Liver (tissue), 3 donors: Measurements from ENCODE around the gene CLMN.

Experiments used
- ATF3 ChIP-seq: IDR thresholded peaks from 2 replicates; pipeline ENCODE4 v1.6.1; 2016; ENCODE audit warnings: antibody characterized with exemption
- GABPA ChIP-seq, 2 donors: IDR thresholded peaks in 1 of 2; conservative IDR thresholded peaks in 1 of 2; 2 replicates each; pipeline ENCODE4 v1.6.1; 2016; ENCODE audit warnings: antibody characterized with exemption in 2 of 2, mild to moderate bottlenecking in 1 of 2, moderate library complexity in 1 of 2
- HNF4A ChIP-seq, 2 donors: conservative IDR thresholded peaks; 2 replicates each; pipeline ENCODE4 v1.6.1; 2016; ENCODE audit warnings: antibody characterized with exemption in 2 of 2, mild to moderate bottlenecking in 2 of 2
- NR2F2 ChIP-seq: IDR thresholded peaks from 2 replicates; pipeline ENCODE4 v1.6.1; 2016; ENCODE audit warnings: antibody characterized with exemption
- RAD21 ChIP-seq, 2 donors: IDR thresholded peaks; 2 replicates each; pipeline ENCODE4 v1.6.1; 2016; ENCODE audit warnings: antibody characterized with exemption in 2 of 2, mild to moderate bottlenecking in 2 of 2
- SP1 ChIP-seq: IDR thresholded peaks from 2 replicates; pipeline ENCODE4 v1.6.1; 2018; ENCODE audit warnings: antibody characterized with exemption, mild to moderate bottlenecking
- TF ChIP-seq, protein P1 (sequence below): fragments of 150-350 bp; IDR thresholded peaks from 2 replicates; pipeline ENCODE4 v1.5.1; 2017; ENCODE audit warnings: improper control_type of control experiment, low read depth, low read length; ENCODE audit not compliant: missing input control
- TF ChIP-seq, protein P2 (sequence below): IDR thresholded peaks from 2 replicates; pipeline ENCODE4 v1.6.1; 2016; ENCODE audit warnings: antibody characterized with exemption
- TF ChIP-seq, protein P3 (sequence below): IDR thresholded peaks from 2 replicates; pipeline ENCODE4 v1.6.1; 2016; ENCODE audit warnings: antibody characterized with exemption, mild to moderate bottlenecking
- donor health status: healthy.
- donor health status: healthy.

DNA sequence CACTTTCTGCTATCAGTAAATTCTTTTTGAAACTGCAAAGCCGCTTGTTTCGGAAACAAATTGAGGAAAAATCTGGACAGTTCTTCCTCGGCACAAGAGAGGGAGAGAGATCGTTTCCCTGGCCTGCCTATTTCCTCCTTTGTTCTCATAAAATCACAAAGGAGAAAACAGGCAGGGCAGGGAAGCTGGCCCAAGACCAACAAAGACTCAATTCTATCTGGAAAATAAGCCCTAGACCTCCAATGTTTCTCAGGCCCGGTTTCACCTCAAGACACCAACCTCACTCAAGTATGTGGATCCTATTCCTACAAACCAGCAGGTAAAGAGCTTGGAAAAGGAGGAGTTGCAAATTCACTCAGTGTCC lies 181.9 kb downstream of the CLMN start:
- TF ChIP-seq RAD21 (IDR thresholded peaks at IDR 0.05): no peak
- TF ChIP-seq, protein P1, sequence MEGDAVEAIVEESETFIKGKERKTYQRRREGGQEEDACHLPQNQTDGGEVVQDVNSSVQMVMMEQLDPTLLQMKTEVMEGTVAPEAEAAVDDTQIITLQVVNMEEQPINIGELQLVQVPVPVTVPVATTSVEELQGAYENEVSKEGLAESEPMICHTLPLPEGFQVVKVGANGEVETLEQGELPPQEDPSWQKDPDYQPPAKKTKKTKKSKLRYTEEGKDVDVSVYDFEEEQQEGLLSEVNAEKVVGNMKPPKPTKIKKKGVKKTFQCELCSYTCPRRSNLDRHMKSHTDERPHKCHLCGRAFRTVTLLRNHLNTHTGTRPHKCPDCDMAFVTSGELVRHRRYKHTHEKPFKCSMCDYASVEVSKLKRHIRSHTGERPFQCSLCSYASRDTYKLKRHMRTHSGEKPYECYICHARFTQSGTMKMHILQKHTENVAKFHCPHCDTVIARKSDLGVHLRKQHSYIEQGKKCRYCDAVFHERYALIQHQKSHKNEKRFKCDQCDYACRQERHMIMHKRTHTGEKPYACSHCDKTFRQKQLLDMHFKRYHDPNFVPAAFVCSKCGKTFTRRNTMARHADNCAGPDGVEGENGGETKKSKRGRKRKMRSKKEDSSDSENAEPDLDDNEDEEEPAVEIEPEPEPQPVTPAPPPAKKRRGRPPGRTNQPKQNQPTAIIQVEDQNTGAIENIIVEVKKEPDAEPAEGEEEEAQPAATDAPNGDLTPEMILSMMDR: no peak
- TF ChIP-seq HNF4A (conservative IDR thresholded peaks at IDR 0.05): no peak
- TF ChIP-seq, protein P2, sequence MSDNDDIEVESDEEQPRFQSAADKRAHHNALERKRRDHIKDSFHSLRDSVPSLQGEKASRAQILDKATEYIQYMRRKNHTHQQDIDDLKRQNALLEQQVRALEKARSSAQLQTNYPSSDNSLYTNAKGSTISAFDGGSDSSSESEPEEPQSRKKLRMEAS: no peak
- TF ChIP-seq, protein P3, sequence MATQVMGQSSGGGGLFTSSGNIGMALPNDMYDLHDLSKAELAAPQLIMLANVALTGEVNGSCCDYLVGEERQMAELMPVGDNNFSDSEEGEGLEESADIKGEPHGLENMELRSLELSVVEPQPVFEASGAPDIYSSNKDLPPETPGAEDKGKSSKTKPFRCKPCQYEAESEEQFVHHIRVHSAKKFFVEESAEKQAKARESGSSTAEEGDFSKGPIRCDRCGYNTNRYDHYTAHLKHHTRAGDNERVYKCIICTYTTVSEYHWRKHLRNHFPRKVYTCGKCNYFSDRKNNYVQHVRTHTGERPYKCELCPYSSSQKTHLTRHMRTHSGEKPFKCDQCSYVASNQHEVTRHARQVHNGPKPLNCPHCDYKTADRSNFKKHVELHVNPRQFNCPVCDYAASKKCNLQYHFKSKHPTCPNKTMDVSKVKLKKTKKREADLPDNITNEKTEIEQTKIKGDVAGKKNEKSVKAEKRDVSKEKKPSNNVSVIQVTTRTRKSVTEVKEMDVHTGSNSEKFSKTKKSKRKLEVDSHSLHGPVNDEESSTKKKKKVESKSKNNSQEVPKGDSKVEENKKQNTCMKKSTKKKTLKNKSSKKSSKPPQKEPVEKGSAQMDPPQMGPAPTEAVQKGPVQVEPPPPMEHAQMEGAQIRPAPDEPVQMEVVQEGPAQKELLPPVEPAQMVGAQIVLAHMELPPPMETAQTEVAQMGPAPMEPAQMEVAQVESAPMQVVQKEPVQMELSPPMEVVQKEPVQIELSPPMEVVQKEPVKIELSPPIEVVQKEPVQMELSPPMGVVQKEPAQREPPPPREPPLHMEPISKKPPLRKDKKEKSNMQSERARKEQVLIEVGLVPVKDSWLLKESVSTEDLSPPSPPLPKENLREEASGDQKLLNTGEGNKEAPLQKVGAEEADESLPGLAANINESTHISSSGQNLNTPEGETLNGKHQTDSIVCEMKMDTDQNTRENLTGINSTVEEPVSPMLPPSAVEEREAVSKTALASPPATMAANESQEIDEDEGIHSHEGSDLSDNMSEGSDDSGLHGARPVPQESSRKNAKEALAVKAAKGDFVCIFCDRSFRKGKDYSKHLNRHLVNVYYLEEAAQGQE: no peak
- no peak for TF ChIP-seq NR2F2
- no peak for TF ChIP-seq SP1
- TF ChIP-seq ATF3: no peak
- no peak for TF ChIP-seq GABPA (IDR thresholded peaks at IDR 0.05 in 1 of 2, conservative IDR thresholded peaks at IDR 0.05 in 1 of 2)
